Epithelial cell of proximal tubule (primary cell): Measurements from ENCODE around the gene TOMM6. TPM values are rescaled to one million over a fixed set of nuclear protein-coding genes. Genes with fewer than 3 reads are reported as not detected.

Source experiments
- DNase-seq: peaks from one replicate; pipeline ENCODE4 v3.0.0-alpha.2; 2011; ENCODE audit warnings: low read depth
- H3K4me3 ChIP-seq: 2 replicates; pipeline ENCODE4 v1.5.1; 2011; ENCODE audit warnings: low read depth, mild to moderate bottlenecking, low read length
- total RNA-seq: library from RNA; depleted of rRNA; stranded (reverse); fragments of >200 nt; gene quantifications from 2 replicates; pipeline ENCODE4 v1.2.3, GENCODE V29; 2015
- TF ChIP-seq, protein P1 (sequence below): conservative IDR thresholded peaks from 2 replicates; pipeline ENCODE4 v1.5.1; 2012; ENCODE audit warnings: low read depth, mild to moderate bottlenecking, low read length

Gene TOMM6
- total RNA-seq, 1 donor from 2014 or later = 224 TPM

DNA sequence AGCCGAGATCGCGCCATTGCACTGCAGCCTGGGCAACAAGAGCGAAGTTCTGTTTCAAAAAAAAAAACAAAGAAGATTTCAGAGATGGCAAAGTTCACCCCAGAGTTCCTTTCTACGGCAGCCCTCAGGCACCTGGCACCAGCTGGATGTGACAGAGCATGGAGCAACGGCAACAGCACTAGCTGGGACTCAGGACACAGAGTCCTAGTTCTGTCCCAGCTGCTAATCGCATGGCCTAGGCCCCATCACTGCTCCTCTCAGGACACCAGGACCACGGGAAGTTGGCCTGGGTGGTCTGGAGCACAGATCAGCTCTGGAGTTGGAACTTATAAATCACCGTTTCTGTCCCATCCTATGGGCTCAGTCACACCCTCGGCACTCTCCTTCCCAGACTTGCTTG, 41.4 kb upstream of the TOMM6 start:
- no peak for DNase-seq
- H3K4me3 ChIP-seq = no peak overlapping the region
- TF ChIP-seq, protein P1, sequence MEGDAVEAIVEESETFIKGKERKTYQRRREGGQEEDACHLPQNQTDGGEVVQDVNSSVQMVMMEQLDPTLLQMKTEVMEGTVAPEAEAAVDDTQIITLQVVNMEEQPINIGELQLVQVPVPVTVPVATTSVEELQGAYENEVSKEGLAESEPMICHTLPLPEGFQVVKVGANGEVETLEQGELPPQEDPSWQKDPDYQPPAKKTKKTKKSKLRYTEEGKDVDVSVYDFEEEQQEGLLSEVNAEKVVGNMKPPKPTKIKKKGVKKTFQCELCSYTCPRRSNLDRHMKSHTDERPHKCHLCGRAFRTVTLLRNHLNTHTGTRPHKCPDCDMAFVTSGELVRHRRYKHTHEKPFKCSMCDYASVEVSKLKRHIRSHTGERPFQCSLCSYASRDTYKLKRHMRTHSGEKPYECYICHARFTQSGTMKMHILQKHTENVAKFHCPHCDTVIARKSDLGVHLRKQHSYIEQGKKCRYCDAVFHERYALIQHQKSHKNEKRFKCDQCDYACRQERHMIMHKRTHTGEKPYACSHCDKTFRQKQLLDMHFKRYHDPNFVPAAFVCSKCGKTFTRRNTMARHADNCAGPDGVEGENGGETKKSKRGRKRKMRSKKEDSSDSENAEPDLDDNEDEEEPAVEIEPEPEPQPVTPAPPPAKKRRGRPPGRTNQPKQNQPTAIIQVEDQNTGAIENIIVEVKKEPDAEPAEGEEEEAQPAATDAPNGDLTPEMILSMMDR = no peak

DNA sequence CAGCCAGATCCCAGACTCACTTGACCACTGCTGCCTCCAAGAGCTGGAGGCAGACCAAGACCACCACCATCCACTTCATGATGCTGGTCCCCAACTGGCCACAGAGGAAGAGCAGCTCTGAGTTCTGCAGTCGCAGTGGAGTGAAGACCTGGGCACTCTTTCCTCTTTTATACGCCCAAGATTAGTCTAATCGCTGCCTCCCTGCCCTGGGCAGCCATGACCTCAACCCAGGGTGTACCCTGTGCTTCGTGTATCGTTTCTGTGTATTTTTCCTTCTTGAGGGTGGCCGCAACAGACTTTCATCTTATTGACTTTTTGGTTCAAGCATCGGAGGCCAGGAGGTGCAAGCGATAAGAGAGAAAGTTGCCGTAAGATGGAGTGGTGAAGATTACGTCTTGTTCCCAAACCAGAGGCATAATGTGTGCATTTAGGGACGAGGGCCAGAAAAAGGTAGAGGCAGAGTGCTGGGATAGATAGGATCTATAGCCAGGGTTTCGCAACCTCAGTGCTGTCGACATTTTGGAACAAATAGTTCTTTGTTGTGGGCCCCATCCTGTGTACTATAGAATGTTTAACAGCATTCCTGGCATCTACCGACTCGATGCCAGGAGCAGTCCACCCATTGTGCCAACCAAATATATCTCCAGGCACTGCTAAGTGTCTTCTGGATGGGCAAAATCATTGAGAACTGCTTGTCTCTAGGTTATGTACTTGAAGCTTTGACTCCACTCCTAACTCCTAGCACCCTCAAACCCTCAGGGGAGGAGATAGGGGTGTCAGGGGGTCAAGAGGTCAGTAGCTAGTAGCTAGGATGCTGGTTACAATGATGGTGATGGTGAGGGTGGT, 40.0 kb upstream of the TOMM6 start, which contains the start of gene PGC:
PGC (minus strand) TSS at position 142 of the 846 bp plus-strand sequence; CDS start at position 79, 63 bp downstream.
- no peak within 1 kb of the TSS for H3K4me3 ChIP-seq
- TF ChIP-seq, protein P1 = no peak
- DNase-seq = no peak

DNA sequence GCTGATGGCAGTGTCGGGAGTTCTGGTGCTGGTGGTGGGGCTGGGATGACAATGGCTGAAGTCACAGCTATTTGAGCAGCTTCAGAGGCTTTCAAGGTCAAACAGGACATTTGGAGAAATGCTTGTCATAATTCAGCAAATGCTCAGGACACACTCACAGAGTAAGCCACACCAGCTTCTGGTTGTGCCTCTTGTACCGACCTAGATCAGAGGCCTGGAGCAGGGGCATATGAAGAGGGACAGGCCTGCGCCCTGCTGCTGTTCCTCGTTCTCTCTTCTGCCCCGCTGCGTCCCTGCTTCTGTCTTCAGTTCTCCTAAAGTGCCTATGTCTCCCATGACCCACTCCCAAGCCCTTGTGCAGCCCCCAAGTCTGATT, 39.4 kb upstream of the TOMM6 start:
- no peak overlapping the region for H3K4me3 ChIP-seq
- TF ChIP-seq, protein P1 = no peak
- no peak for DNase-seq

DNA sequence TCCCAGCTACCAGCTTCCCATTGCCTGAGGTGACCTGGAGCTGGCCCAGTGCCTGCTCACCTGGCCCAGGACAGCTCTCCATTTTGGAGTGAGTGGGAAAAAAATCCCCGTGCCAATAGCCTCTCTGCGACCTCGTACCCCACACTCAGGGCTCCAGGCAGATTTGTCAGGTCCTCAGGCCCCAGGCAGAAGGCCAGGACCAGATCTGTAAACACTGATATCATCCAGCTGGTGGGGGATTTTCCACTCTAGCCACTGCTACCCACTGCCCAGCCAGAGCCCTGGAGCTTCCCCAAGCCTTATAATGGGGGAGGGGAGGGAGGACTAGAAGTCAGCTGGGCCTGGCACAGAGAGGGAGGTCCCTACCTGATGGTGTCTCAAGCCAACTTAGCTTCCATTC, 39.0 kb upstream of the TOMM6 start:
- TF ChIP-seq, protein P1 = no peak
- no peak overlapping the region for H3K4me3 ChIP-seq
- DNase-seq = no peak

DNA sequence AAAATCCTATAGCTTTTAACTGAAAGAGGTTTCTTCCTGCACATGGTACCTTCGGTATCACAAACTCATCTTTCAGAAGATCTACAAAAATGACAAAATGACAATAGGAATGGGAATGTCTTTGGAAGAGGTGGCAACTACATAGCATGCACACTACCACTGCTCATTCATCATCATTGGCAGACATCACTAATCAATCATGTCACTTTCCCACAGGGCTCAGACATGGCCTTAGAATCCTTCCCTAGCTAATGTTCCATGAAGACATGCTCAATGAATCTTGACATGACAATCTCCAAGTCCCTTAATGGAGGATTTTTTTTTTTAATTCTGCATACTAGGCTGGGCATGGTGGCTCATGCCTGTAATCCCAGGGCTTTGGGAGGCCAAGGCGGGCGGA, 37.1 kb upstream of the TOMM6 start:
- TF ChIP-seq, protein P1 = no peak
- H3K4me3 ChIP-seq = no peak overlapping the region
- DNase-seq = no peak

DNA sequence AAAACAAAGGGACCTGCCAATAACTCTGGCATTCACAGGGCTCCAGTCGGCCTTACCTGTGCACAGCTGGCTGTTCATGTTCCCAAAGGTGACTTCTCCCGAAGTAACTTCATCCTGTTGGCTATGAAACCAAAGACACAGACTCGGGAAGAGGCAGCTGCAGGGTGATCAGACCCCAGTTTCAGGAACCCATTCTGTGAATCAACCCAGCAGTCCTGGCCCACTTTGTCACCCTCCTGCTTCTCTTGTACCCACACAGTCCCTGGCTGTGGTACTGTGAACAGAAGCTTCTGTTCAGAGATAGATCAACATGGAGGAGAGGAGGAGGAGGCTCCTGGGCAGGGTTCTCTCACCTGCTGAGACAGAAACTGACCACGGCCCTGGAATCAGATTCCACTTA, 31.6 kb upstream of the TOMM6 start:
- TF ChIP-seq, protein P1 = no peak

DNA sequence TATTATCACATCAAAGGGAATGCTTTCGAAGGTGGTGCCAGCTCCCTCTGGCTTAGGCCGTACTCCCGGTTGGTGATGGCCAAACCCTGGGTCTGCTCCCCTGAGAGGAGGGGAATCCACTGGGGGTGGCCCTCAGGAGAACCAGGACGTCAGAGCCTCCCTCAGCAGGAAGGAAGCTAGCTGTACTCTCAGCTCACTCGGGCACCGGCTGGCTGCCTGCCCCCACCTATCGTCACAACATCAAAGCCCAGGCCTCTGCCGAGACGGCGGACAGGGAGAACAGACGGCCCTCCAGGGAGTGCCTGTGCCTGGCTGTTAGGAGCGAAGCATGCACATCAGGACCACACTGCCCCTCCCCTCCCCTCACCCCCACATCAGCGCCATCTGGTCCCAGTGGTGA, 31.1 kb upstream of the TOMM6 start:
- no peak for DNase-seq
- TF ChIP-seq, protein P1 = no peak
- no peak overlapping the region for H3K4me3 ChIP-seq

More for the DNA sequence above, 31.6 kb upstream of the TOMM6 start:
- no peak overlapping the region for H3K4me3 ChIP-seq
- DNase-seq = no peak
